Ascending aorta (tissue), 2 donors: Measurements from ENCODE around the gene TPSAB1. TPM values are rescaled to one million over a fixed set of nuclear protein-coding genes. Genes with fewer than 3 reads are reported as not detected.

Experiments
- DNase-seq, 2 donors: peaks; one replicate each; pipeline ENCODE4 v3.0.0-alpha.2; 2019; ENCODE audit warnings: low spot score in 2 of 2
- H3K27ac ChIP-seq, 2 donors: fragments of 200-600 bp; sonication (generic); one replicate each; pipeline ENCODE4 v1.5.1; 2016 to 2017; ENCODE audit warnings: mild to moderate bottlenecking in 1 of 2
- H3K27me3 ChIP-seq: fragments of 200-600 bp; sonication (generic); one replicate; pipeline ENCODE4 v1.5.1; 2017
- H3K36me3 ChIP-seq, 2 donors: fragments of 200-600 bp; sonication (generic); one replicate each; pipeline ENCODE4 v1.5.1; 2016
- H3K4me1 ChIP-seq, 2 donors: fragments of 200-600 bp; sonication (generic); one replicate each; pipeline ENCODE4 v1.5.1; 2016 to 2017; ENCODE audit warnings: mild to moderate bottlenecking in 1 of 2
- H3K4me3 ChIP-seq, 2 donors: fragments of 200-600 bp; sonication (generic); one replicate each; pipeline ENCODE4 v1.5.1; 2016 to 2017; ENCODE audit warnings: mild to moderate bottlenecking in 1 of 2
- H3K9me3 ChIP-seq, 2 donors: fragments of 200-600 bp; sonication (generic); one replicate each; pipeline ENCODE4 v1.5.1; 2016
- intact Hi-C: fragments of 100-400 bp; cut with DNase I; formaldehyde crosslinking; loops from one replicate; pipeline ENCODE4 v1.15.1; 2023
- total RNA-seq: library from RNA; depleted of rRNA; stranded (reverse); fragments of >200 nt; gene quantifications from one replicate; pipeline ENCODE4 v1.1.0, GENCODE V29; 2016
- TF ChIP-seq, protein P1 (sequence below), 3 experiments: fragments of 200-600 bp in 2 of 3; fragments of 450-650 bp in 1 of 3; sonication (generic) in 2 of 3; IDR thresholded peaks; one replicate each; pipeline ENCODE4 v1.5.1; 2016 to 2019; ENCODE audit warnings: antibody characterized with exemption in 3 of 3, mild to moderate bottlenecking in 1 of 3, moderate library complexity in 1 of 3

Gene TPSAB1
- total RNA-seq, 1 donor from 2014 or later = 6.7 TPM

DNA sequence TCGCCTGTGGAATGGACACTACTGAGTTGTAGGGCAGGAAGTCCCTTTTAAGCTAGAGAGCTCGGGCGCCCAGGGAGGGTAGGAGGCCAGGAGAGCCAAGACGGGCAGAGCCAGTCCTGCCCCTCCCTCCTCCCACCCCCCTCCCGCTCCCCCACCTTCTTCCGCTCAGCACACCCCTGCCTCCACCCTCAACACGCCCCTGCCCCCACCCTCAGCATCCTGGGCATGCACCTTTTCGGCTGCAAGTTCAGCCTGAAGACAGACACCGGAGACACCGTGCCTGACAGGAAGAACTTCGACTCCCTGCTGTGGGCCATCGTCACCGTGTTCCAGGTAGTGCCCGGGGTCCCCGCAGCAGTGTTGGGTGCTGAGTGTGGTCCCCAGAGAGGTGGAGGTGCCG, 33.7 kb upstream of the TPSAB1 start:
- intact Hi-C loops = no loop called here
- no peaks in the 10 kb centered on the region for H3K27me3 ChIP-seq
- H3K27ac ChIP-seq = no peak overlapping the region
- no peaks in the 10 kb centered on the region for H3K36me3 ChIP-seq
- H3K4me3 ChIP-seq = no peak overlapping the region
- no peaks in the 10 kb centered on the region for H3K4me1 ChIP-seq
- DNase-seq = no peak
- TF ChIP-seq, protein P1, sequence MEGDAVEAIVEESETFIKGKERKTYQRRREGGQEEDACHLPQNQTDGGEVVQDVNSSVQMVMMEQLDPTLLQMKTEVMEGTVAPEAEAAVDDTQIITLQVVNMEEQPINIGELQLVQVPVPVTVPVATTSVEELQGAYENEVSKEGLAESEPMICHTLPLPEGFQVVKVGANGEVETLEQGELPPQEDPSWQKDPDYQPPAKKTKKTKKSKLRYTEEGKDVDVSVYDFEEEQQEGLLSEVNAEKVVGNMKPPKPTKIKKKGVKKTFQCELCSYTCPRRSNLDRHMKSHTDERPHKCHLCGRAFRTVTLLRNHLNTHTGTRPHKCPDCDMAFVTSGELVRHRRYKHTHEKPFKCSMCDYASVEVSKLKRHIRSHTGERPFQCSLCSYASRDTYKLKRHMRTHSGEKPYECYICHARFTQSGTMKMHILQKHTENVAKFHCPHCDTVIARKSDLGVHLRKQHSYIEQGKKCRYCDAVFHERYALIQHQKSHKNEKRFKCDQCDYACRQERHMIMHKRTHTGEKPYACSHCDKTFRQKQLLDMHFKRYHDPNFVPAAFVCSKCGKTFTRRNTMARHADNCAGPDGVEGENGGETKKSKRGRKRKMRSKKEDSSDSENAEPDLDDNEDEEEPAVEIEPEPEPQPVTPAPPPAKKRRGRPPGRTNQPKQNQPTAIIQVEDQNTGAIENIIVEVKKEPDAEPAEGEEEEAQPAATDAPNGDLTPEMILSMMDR (IDR thresholded peaks at IDR 0.05) = no peak
- H3K9me3 ChIP-seq = no peaks in the 10 kb centered on the region

DNA sequence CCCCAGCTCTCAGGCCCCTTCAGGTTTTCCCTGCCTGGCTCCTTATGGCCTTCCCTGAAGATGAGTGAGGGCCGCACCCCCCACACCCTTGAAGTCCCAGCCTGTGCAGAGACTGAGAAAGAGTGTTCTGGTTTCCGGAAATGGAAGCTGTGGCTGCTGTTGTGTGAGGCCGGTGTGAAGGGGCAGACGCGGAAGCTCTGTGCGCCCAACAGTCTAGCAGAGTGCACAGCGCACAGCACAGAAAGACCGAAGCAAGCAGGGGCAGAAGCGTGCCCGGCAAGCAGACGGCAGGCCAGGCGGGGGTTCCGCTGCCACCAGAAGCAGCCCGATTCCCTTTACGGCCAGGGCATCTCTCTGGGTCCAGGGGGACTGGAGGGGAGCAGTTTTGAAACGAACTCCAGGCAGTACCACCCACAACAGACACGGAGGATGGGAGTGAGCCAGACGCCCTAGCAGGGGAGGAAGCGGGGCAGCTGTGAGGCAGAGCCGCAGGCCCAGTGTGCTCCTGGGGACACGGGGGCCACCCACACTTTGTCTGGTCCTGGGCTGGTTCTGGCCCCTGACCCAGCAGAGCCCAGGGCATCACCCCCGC, 32.2 kb upstream of the TPSAB1 start:
- TF ChIP-seq, protein P1 (IDR thresholded peaks at IDR 0.05) = no peak
- intact Hi-C loops = no loop called here
- no peaks in the 10 kb centered on the region for H3K4me1 ChIP-seq
- H3K4me3 ChIP-seq = no peak overlapping the region
- H3K36me3 ChIP-seq = no peaks in the 10 kb centered on the region
- H3K27ac ChIP-seq = no peak overlapping the region
- H3K27me3 ChIP-seq = no peaks in the 10 kb centered on the region
- no peaks in the 10 kb centered on the region for H3K9me3 ChIP-seq
- DNase-seq = no peak

DNA sequence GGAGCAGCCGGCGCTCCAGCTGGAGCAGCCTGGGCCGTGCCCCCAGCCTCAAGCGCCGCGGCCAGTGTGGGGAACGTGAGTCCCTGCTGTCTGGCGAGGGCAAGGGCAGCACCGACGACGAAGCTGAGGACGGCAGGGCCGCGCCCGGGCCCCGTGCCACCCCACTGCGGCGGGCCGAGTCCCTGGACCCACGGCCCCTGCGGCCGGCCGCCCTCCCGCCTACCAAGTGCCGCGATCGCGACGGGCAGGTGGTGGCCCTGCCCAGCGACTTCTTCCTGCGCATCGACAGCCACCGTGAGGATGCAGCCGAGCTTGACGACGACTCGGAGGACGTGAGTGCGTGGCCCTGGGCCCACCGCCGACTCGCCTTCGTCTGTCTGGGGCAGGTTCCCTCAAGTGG, 31.4 kb upstream of the TPSAB1 start:
- Histone ChIP-seq H3K27me3 (no peaks in the 10 kb centered on the region), H3K36me3 (no peaks in the 10 kb centered on the region), H3K9me3 (no peaks in the 10 kb centered on the region), H3K4me1 (no peaks in the 10 kb centered on the region), H3K4me3 (no peak overlapping the region), H3K27ac (no peak overlapping the region)
- TF ChIP-seq, protein P1 (IDR thresholded peaks at IDR 0.05) = no peak
- intact Hi-C loops = no loop called here
- no peak for DNase-seq

GRCh38 chr16:1210461-1210860, 30.0 kb upstream of the TPSAB1 start:
- H3K9me3 ChIP-seq = no peaks in the 10 kb centered on the region
- H3K27ac ChIP-seq = no peak overlapping the region
- TF ChIP-seq, protein P1 (IDR thresholded peaks at IDR 0.05) = no peak
- no peak overlapping the region for H3K4me3 ChIP-seq
- no peaks in the 10 kb centered on the region for H3K4me1 ChIP-seq
- no peaks in the 10 kb centered on the region for H3K36me3 ChIP-seq
- H3K27me3 ChIP-seq = no peaks in the 10 kb centered on the region
- intact Hi-C loops = loop anchor here (10.0 kb wide), 1 partner anchor 54 kb away; no protein-coding TSS in a partner anchor
- no peak for DNase-seq

- no peaks in the 10 kb centered on the region for H3K27me3 ChIP-seq
- intact Hi-C loops = loop anchor here (10.0 kb wide), 1 partner anchor 53 kb away; no protein-coding TSS in a partner anchor
Observed at GRCh38 chr16:1211451-1212268, 28.8 kb upstream of the TPSAB1 start.

More at GRCh38 chr16:1211451-1212268, 28.8 kb upstream of the TPSAB1 start:
- Histone ChIP-seq H3K36me3 (no peaks in the 10 kb centered on the region), H3K4me1 (no peaks in the 10 kb centered on the region), H3K9me3 (no peaks in the 10 kb centered on the region), H3K4me3 (no peak overlapping the region), H3K27ac (no peak overlapping the region)
- no peak for DNase-seq
- TF ChIP-seq, protein P1 (IDR thresholded peaks at IDR 0.05) = no peak
